ENCODE measurements around the gene BLACAT1. TPM values are rescaled to one million over a fixed set of nuclear protein-coding genes. Genes with fewer than 3 reads are reported as not detected.

Gene BLACAT1
- total RNA-seq, 4 donors from 2014 or later, result 0.29 to 2.3 (median 0.99) TPM

DNA sequence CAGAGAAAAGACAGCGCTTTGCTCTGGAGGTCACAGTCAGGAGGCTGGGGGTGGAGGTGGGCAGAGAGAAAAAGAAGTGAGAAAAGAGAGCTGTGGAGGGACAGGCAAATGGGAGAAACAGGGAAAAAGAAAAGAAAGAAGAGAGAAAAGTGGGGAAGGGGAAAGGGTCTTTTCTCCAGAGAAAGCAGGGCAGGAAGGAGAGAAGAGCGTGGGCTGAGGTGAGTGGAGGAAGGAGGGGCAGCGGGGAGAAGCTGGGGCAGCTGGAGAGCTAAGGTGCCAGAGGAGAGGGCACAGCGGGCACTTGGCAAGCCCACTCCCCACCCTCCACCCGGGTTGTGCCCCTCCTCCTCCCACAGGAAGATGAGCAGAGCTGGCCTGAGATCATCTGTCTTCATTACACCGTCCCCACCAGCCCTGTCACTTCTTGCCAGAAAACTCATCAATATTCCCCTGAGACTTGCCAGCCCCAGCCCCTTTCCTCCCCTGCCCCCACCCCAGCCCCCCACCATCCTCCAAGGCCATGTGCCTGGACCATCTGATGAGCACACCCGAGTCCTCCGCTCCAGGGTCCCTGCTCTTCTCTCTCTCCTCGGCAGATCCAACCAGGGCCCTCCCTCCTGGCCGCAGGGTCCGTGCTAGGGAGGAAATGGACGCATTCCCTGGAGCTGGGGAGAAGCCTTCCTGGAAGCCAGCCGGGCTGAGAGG, 17.0 kb upstream of the BLACAT1 start:
- peaks cover 0 to 8% (median 0%) of the 10 kb centered on the region in 3 donors for H3K4me1 ChIP-seq
- intact Hi-C loops (cut with DNase I), result no loop called here
- WGBS, 2 donors, result 32 to 36% methylated on average over 8 to 9 of the region's 13 CpGs

DNA sequence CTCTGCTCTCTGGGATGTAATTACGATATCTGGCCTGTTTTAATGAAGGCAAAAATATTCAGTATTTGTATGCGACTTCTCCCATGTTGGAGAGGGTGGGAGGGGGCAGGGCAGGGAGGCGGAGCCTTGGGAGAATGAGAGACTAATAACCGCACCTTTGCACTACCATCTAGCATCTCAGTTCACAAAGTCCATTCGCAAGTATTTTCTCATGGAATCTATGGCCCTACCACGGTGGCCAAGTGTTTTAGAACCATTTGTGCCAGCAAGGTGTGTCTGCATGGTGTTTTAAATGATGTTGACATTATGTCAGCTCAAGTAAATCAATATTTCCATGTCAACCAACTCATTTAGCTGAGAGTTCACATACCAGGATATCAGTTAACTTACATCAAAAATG, 14.3 kb upstream of the BLACAT1 start:
- H3K27me3 ChIP-seq, result peaks cover 0 to 96% (median 2%) of the 10 kb centered on the region in 4 donors
- no peaks in the 10 kb centered on the region for H3K4me1 ChIP-seq
- 81 to 87% methylated on average over 6 of the region's 6 CpGs for WGBS, 2 donors
- no peak for DNase-seq
- peaks cover 0 to 11% (median 6%) of the 10 kb centered on the region in 3 donors for H3K9me3 ChIP-seq
- intact Hi-C loops (cut with DNase I), result no loop called here
- no peak overlapping the region for H3K27ac ChIP-seq
- no peak overlapping the region for H3K4me3 ChIP-seq
- no peaks in the 10 kb centered on the region for H3K36me3 ChIP-seq
- TF ChIP-seq, protein P1, sequence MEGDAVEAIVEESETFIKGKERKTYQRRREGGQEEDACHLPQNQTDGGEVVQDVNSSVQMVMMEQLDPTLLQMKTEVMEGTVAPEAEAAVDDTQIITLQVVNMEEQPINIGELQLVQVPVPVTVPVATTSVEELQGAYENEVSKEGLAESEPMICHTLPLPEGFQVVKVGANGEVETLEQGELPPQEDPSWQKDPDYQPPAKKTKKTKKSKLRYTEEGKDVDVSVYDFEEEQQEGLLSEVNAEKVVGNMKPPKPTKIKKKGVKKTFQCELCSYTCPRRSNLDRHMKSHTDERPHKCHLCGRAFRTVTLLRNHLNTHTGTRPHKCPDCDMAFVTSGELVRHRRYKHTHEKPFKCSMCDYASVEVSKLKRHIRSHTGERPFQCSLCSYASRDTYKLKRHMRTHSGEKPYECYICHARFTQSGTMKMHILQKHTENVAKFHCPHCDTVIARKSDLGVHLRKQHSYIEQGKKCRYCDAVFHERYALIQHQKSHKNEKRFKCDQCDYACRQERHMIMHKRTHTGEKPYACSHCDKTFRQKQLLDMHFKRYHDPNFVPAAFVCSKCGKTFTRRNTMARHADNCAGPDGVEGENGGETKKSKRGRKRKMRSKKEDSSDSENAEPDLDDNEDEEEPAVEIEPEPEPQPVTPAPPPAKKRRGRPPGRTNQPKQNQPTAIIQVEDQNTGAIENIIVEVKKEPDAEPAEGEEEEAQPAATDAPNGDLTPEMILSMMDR (IDR thresholded peaks at IDR 0.05), result no peak
- TF ChIP-seq POLR2A (IDR thresholded peaks at IDR 0.05), result no peak

More for the DNA sequence above, 17.0 kb upstream of the BLACAT1 start:
- no peak for DNase-seq
- Histone ChIP-seq H3K27me3 (peaks cover 0 to 96% (median 0%) of the 10 kb centered on the region in 4 donors), H3K4me3 (no peak overlapping the region), H3K9me3 (peaks cover 0 to 21% (median 9%) of the 10 kb centered on the region in 3 donors), H3K27ac (no peak overlapping the region), H3K36me3 (no peaks in the 10 kb centered on the region)
- TF ChIP-seq, protein P1 (IDR thresholded peaks at IDR 0.05), result no peak
- TF ChIP-seq POLR2A (IDR thresholded peaks at IDR 0.05), result no peak

DNA sequence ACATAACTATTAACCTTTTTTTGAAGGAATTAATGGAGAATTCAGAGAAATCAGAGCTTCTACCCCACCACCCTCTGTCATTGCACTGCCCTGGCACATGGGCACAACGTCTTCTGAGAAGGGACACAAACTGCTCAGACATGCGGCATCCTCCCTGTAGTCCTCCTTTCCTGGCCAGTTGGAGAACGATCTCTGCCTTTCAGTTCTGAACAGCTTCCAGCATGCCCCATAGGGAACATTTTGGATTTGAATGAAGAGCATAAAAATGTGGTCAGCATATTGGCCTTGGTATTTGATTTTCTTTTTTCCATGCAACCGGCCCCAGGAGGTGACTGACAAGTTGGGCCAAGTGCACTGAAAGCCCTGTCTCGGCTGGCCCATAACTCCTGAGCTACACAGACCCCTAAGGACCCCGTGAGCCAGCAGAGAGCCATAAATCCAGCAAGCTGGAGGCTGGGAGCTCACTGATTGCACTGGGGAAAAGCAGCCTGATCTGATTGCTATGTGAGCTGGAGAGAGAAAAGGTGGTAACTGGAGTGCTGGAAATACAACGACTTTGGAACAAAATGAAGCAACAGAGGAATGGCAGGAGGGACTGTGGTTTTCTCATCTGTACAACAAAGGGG, 10.9 kb upstream of the BLACAT1 start:
- Histone ChIP-seq H3K27ac (no peak overlapping the region), H3K27me3 (peaks cover 0 to 98% (median 2%) of the 10 kb centered on the region in 4 donors), H3K36me3 (no peaks in the 10 kb centered on the region), H3K4me1 (no peaks in the 10 kb centered on the region), H3K4me3 (no peak overlapping the region), H3K9me3 (no peaks in the 10 kb centered on the region)
- TF ChIP-seq, protein P1 (IDR thresholded peaks at IDR 0.05), result no peak
- no peak for TF ChIP-seq POLR2A (IDR thresholded peaks at IDR 0.05)
- intact Hi-C loops (cut with DNase I), result no loop called here
- 53 to 56% methylated on average over 6 to 7 of the region's 7 CpGs for WGBS, 2 donors
- no peak for DNase-seq

DNA sequence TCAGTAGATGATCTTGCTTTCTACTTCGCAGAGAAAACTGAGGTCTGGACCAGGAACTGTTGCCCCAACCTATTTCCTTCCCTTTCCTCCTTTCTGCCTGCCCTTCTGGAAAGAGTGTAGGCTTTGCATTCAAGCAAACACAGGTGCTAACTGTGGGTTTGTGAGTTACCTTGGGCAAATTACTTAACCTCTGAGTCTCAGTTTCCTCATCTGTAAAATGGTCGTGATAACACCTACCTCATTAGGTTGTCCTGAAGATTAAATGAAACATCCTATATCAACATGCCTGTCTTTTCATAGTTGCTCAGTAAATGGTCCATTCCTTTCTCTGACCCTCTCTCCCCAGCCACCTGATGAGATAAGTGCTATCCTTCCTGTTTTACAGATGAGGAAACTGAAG, 9.5 kb upstream of the BLACAT1 start:
- DNase-seq, result no peak
- no peak overlapping the region for H3K27ac ChIP-seq
- intact Hi-C loops (cut with DNase I), result no loop called here
- no peak overlapping the region for H3K4me3 ChIP-seq
- H3K36me3 ChIP-seq, result no peaks in the 10 kb centered on the region
- H3K27me3 ChIP-seq, result peaks cover 0 to 98% (median 2%) of the 10 kb centered on the region in 4 donors
- TF ChIP-seq, protein P1 (IDR thresholded peaks at IDR 0.05), result no peak
- no peak for TF ChIP-seq POLR2A (IDR thresholded peaks at IDR 0.05)
- H3K9me3 ChIP-seq, result no peaks in the 10 kb centered on the region
- H3K4me1 ChIP-seq, result no peaks in the 10 kb centered on the region
- WGBS, 2 donors, result 82 to 89% methylated on average over 2 of the region's 2 CpGs
